Left hindlimb (tissue), 1 donor: ENCODE data around the gene B4GALT6.

Experiments used
- DNase-seq: peaks from one replicate; pipeline ENCODE4 v3.0.0-alpha.2; 2018

B4GALT6 gene

GRCh38 chr18:31590570-31590969 lies 93.8 kb downstream of the B4GALT6 start:
- no peak for DNase-seq

GRCh38 chr18:31587529-31587928 lies 96.9 kb downstream of the B4GALT6 start:
- DNase-seq: no peak

GRCh38 chr18:31586616-31587015 lies 97.8 kb downstream of the B4GALT6 start:
- no peak for DNase-seq

GRCh38 chr18:31585991-31586390 lies 98.4 kb downstream of the B4GALT6 start:
- no peak for DNase-seq

GRCh38 chr18:31583185-31583854 lies 101.1 kb downstream of the B4GALT6 start:
- no peak for DNase-seq

GRCh38 chr18:31581498-31582197 lies 102.7 kb downstream of the B4GALT6 start:
- DNase-seq: no peak

GRCh38 chr18:31579375-31579774 lies 105.0 kb downstream of the B4GALT6 start:
- no peak for DNase-seq

- DNase-seq: no peak
These were observed 106.3 kb downstream of the B4GALT6 start for GRCh38 chr18:31578126-31578525.

GRCh38 chr18:31577195-31577594 lies 107.2 kb downstream of the B4GALT6 start:
- DNase-seq: no peak

- DNase-seq: no peak
These were observed 107.7 kb downstream of the B4GALT6 start for GRCh38 chr18:31576670-31577069.

- DNase-seq: no peak
These were observed 108.7 kb downstream of the B4GALT6 start for GRCh38 chr18:31575515-31576257.

GRCh38 chr18:31574359-31574758 lies 110.0 kb downstream of the B4GALT6 start:
- DNase-seq: no peak
